Stomach (tissue), 9 donors: ENCODE measurements around the gene IGSF3. TPM values are rescaled to one million over a fixed set of nuclear protein-coding genes. Genes with fewer than 3 reads are reported as not detected.

ENCODE experiments used
- DNase-seq, 2 donors: peaks; one replicate each; pipeline versions ENCODE4 v3.0.0 to v3.0.0-alpha.2; 2013 to 2019
- H3K27ac ChIP-seq, 5 donors: fragments of 200-600 bp in 4 of 5; sonication (generic) in 4 of 5; one replicate each; pipeline ENCODE4 v1.5.1; 2013 to 2019; ENCODE audit warnings: mild to moderate bottlenecking in 1 of 5, moderate library complexity in 1 of 5
- H3K27me3 ChIP-seq, 3 donors: fragments of 200-600 bp; sonication (generic); one replicate each; pipeline ENCODE4 v1.5.1; 2017 to 2019; ENCODE audit warnings: mixed run types in 1 of 3
- H3K36me3 ChIP-seq, 4 donors: fragments of 200-600 bp; sonication (generic); 1 replicate in 3 of 4; 2 replicates in 1 of 4; pipeline ENCODE4 v1.5.1; 2016 to 2019
- H3K4me1 ChIP-seq, 4 donors: fragments of 200-600 bp; sonication (generic); one replicate each; pipeline ENCODE4 v1.5.1; 2016 to 2019
- H3K4me3 ChIP-seq, 4 donors: fragments of 200-600 bp; sonication (generic) in 3 of 4; one replicate each; pipeline ENCODE4 v1.5.1; 2016 to 2019; ENCODE audit warnings: mild to moderate bottlenecking in 1 of 4
- H3K9me3 ChIP-seq, 4 donors: fragments of 200-600 bp; sonication (generic); one replicate each; pipeline ENCODE4 v1.5.1; 2016 to 2019
- CTCF ChIP-seq, 7 experiments: fragments of 450-650 bp in 4 of 7; fragments of 200-600 bp in 3 of 7; sonication (generic) in 3 of 7; IDR thresholded peaks; one replicate each; pipeline ENCODE4 v1.5.1; 2016 to 2019; ENCODE audit warnings: antibody characterized with exemption in 7 of 7, control low read depth in 2 of 7, mild to moderate bottlenecking in 1 of 7
- EP300 ChIP-seq: sonication (generic); formaldehyde crosslinking; IDR thresholded peaks from one replicate; pipeline ENCODE4 v1.6.1; 2017; ENCODE audit warnings: antibody characterized with exemption
- POLR2A ChIP-seq, 4 donors: fragments of 450-650 bp; IDR thresholded peaks; one replicate each; pipeline ENCODE4 v1.6.1; 2016; ENCODE audit warnings: antibody characterized with exemption in 4 of 4, control low read depth in 2 of 4, mild to moderate bottlenecking in 1 of 4, moderate library complexity in 1 of 4
- POLR2AphosphoS5 ChIP-seq, 3 donors: sonication (generic); formaldehyde crosslinking; IDR thresholded peaks; one replicate each; pipeline ENCODE4 v1.6.1; 2016; ENCODE audit warnings: antibody characterized with exemption in 3 of 3
- WGBS, 5 donors: extraction: QIAGEN DNeasy Blood & Tissue Kit in 3 of 5; methylation state at CpG; one replicate each; pipeline versions ENCODE4 v1.1.5 to v1.1.7; 2013 to 2018; 5-methylcytosine and 5-hydroxymethylcytosine counted together
- intact Hi-C: fragments of 100-400 bp; cut with DNase I; formaldehyde crosslinking; loops from one replicate; pipeline ENCODE4 v1.15.1; 2023; ENCODE audit warnings: low total_unique reads
- polyA plus RNA-seq, 3 donors: library from polyadenylated mRNA; stranded (reverse); fragments of 200-250 nt; gene quantifications; one replicate each; pipeline ENCODE4 v1.2.3, GENCODE V29; 2013
- total RNA-seq, 5 donors: library from RNA; depleted of rRNA; stranded (reverse); fragments of >200 nt; gene quantifications; one replicate each; pipeline versions ENCODE4 v1.1.0 to v1.2.3, GENCODE V29; 2014 to 2016
- donor health status: healthy with polysubstance abuse.
- donor health status: Bipolar disorder and iron deficiency.
- donor health status: healthy.

IGSF3 gene
- total and polyA plus RNA-seq, 8 donors: 1.7 to 31.6 (median 20.9) TPM

DNA sequence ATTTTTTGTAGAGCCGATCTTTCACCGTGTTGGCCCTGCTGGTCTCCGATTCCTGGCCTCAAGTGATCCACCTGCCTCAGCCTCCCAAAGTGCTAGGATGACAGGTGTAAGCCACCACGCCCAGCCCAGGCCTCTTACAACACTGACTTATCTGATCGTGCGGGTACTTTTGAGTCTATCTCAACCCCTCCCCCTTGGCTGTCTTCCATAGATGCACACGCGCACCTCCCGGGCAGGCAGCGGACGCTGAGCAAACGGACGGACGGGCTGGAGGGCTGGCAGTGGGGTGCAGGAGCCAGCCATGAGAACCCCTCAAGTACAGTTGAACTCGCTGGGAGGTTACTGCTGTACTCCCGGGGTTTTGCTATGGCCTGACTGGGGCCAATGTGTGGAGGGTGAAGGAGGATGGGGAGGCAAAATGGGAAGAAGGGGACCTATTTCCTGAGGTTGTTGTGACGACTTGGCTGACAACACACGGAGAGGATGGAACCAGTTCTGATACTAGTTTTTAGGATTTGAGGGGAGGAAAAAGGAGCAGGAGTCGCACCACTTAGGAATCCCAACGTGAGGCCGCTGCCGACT is 97.7 kb downstream of the IGSF3 start:
- no peaks in the 10 kb centered on the region for H3K36me3 ChIP-seq
- peak overlapping the region; percentile 61 to 80 (median 69) for H3K4me3 ChIP-seq
- DNase-seq: peak; percentile 58 to 77
- peak overlapping the region; percentile 94 to 98 (median 97) for H3K27ac ChIP-seq
- TF ChIP-seq CTCF (IDR thresholded peaks at IDR 0.05): no peak
- peak in 1 of 3 donors; percentile 25 for TF ChIP-seq POLR2AphosphoS5 (IDR thresholded peaks at IDR 0.05)
- peaks cover 18 to 69% (median 34%) of the 10 kb centered on the region in 4 donors for H3K4me1 ChIP-seq
- WGBS, 5 donors: 15 to 32% (median 18%) methylated on average over 22 of the region's 22 CpGs
- no peaks in the 10 kb centered on the region for H3K9me3 ChIP-seq
- intact Hi-C loops: loop anchor here (10.0 kb wide), 1 partner anchor 485 kb away; no protein-coding TSS in a partner anchor
- H3K27me3 ChIP-seq: no peaks in the 10 kb centered on the region

GRCh38 chr1:116569381-116569670 is 98.2 kb downstream of the IGSF3 start:
- Histone ChIP-seq H3K36me3 (no peaks in the 10 kb centered on the region), H3K4me3 (peak overlapping the region in 2 of 4 donors; percentile 61 to 72), H3K27ac (peak overlapping the region in 3 of 5 donors; percentile 94 to 98 (median 97)), H3K27me3 (no peaks in the 10 kb centered on the region), H3K4me1 (peaks cover 13 to 64% (median 31%) of the 10 kb centered on the region in 4 donors), H3K9me3 (no peaks in the 10 kb centered on the region)
- intact Hi-C loops: no loop called here
- TF ChIP-seq CTCF (IDR thresholded peaks at IDR 0.05): no peak
- DNase-seq: no peak

DNA sequence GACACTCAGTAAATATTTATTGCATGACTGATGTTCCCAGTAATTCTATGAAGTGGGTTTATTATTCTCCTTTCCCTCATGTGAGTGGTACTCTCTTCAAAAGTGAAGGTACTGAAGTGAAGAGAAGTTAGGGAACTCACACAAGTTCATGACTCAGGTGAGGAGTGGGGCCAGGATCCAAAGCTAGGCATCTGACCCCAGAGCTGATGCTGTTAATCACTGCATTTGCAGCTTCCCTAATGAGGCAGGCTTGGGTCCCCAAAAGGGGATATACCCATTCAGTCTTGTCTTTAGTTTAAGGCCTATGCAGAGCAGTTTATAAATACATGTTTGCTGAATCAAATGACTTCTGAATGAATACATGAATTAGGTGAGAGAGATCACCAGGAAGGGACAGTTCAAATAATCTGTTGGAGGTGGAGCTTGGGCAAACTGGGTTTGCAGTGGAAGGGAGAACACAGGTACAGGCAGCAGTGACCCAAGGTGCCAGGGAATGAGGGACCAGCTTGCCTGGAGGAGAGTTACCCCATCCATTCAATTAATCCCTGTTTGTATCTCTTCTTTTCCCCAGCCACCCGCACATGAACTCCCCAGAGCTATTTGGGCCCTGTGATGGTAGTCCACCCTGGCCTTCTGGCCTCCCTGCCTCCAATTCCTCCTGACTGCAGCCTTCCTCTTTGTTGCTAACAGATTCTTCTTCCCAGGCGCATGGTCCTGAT is 98.7 kb downstream of the IGSF3 start:
- Histone ChIP-seq H3K4me3 (peak overlapping the region in 2 of 4 donors; percentile 0 to 72), H3K27me3 (no peaks in the 10 kb centered on the region), H3K27ac (peak overlapping the region in 1 of 5 donors; percentile 94), H3K9me3 (no peaks in the 10 kb centered on the region), H3K36me3 (no peaks in the 10 kb centered on the region), H3K4me1 (peaks cover 12 to 59% (median 31%) of the 10 kb centered on the region in 4 donors)
- no peak for DNase-seq
- WGBS, 5 donors: 84 to 96% (median 89%) methylated on average over 2 of the region's 2 CpGs
- intact Hi-C loops: no loop called here
- TF ChIP-seq POLR2A (IDR thresholded peaks at IDR 0.05) (no peak), POLR2AphosphoS5 (IDR thresholded peaks at IDR 0.05) (no peak), CTCF (IDR thresholded peaks at IDR 0.05) (no peak), EP300 (no peak)

DNA sequence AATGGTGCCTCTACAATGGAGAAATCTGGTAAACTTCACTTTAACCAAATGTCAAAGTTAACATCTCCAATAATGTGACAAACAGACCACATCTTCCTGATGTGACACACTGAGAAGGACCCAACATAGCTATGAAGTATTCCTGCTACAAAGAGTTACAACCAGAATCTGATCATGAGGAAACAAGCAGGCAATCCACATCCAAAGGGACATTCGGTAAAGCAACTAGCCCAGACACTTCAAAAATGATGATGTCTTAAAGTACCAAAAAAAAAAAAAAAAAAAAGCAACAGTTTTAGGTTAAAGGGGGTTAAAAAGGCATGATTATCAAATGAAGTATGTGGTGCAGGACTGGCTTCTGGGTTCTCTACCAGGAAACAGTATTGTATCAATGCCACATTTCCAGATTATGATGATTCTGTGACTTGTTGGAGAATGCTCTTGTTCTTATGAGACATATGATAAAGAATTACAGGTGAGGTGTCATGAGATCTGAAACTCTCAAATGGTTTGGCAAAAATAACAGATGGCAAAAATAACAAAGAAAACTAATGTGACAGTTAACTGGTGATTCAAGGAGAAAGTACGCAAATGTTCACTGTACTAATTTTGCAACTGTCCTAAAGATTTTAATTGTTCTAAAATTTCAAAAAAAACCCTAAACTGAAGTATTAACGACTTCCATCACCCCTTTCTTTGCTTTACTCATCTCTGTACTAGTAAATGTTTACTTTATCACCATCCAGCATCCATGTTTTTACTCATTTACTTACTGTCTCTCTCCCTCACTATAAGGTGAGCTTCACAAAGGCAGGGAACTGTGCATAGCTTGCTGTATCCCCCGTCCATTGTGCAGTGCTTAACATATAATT is 99.5 kb downstream of the IGSF3 start:
- DNase-seq: no peak
- Histone ChIP-seq H3K4me1 (peaks cover 12 to 57% (median 31%) of the 10 kb centered on the region in 4 donors), H3K27ac (no peak overlapping the region), H3K9me3 (peaks cover 0 to 7% (median 3%) of the 10 kb centered on the region in 4 donors), H3K36me3 (peaks cover 0 to 7% (median 2%) of the 10 kb centered on the region in 4 donors), H3K4me3 (no peak overlapping the region), H3K27me3 (no peaks in the 10 kb centered on the region)
- no peak for TF ChIP-seq EP300
- no peak for TF ChIP-seq CTCF (IDR thresholded peaks at IDR 0.05)
- TF ChIP-seq POLR2A (IDR thresholded peaks at IDR 0.05): no peak
- TF ChIP-seq POLR2AphosphoS5 (IDR thresholded peaks at IDR 0.05): no peak
- intact Hi-C loops: no loop called here
- 65 to 80% (median 78%) methylated on average over 4 of the region's 4 CpGs for WGBS, 5 donors
